Loucy (cell line): ENCODE data around the gene GSG1L.

ENCODE experiments used
- H2AFZ ChIP-seq: fragments of 200-600 bp; sonication (generic); 2 replicates; pipeline ENCODE4 v1.6.0; 2016; ENCODE audit warnings: antibody characterized with exemption, mild to moderate bottlenecking, low read length, moderate library complexity
- H3F3A ChIP-seq: fragments of 200-600 bp; 2 replicates; pipeline ENCODE4 v1.6.0; 2016; ENCODE audit warnings: antibody characterized with exemption, low read depth, mild to moderate bottlenecking
- H3K27me3 ChIP-seq: fragments of 200-600 bp; sonication (generic); 2 replicates; pipeline ENCODE4 v1.6.1; 2014; ENCODE audit warnings: low read length, mild to moderate bottlenecking; ENCODE audit not compliant: insufficient read depth, poor library complexity, severe bottlenecking
- H3K36me3 ChIP-seq: fragments of 200-600 bp; sonication (generic); 2 replicates; pipeline ENCODE4 v1.6.1; 2016; ENCODE audit warnings: low read length; ENCODE audit not compliant: insufficient read depth
- H3K4me1 ChIP-seq: fragments of 200-600 bp; sonication (generic); 2 replicates; pipeline ENCODE4 v1.5.1; 2014; ENCODE audit warnings: low read length, mild to moderate bottlenecking; ENCODE audit not compliant: insufficient read depth, poor library complexity, severe bottlenecking
- H3K4me2 ChIP-seq: fragments of 200-600 bp; sonication (generic); 2 replicates; pipeline ENCODE4 v1.6.0; 2014; ENCODE audit warnings: antibody characterized with exemption, low read length, low read depth, mild to moderate bottlenecking; ENCODE audit not compliant: poor library complexity, severe bottlenecking
- H3K4me3 ChIP-seq: fragments of 200-600 bp; sonication (generic); 2 replicates; pipeline ENCODE4 v1.5.1; 2014; ENCODE audit warnings: low read length, mild to moderate bottlenecking, mixed read lengths; ENCODE audit not compliant: poor library complexity, severe bottlenecking
- H3K79me2 ChIP-seq: fragments of 200-600 bp; sonication (generic); 2 replicates; pipeline ENCODE4 v1.6.1; 2014; ENCODE audit warnings: low read length; ENCODE audit not compliant: insufficient read depth
- H3K9ac ChIP-seq: fragments of 200-600 bp; sonication (generic); 2 replicates; pipeline ENCODE4 v1.6.0; 2014; ENCODE audit warnings: mild to moderate bottlenecking, low read depth, low read length, moderate library complexity; ENCODE audit not compliant: poor library complexity, severe bottlenecking
- H3K9me2 ChIP-seq: fragments of 200-600 bp; sonication (generic); replicated peaks from 2 replicates; pipeline ENCODE4 v1.6.1; 2016; ENCODE audit warnings: low read depth, low read length, mixed read lengths
- H3K9me3 ChIP-seq: fragments of 200-600 bp; sonication (generic); 2 replicates; pipeline ENCODE4 v1.6.1; 2014; ENCODE audit warnings: mild to moderate bottlenecking, antibody characterized with exemption, low read length, low read depth; ENCODE audit not compliant: insufficient read depth
- H4K20me1 ChIP-seq: fragments of 200-600 bp; sonication (generic); 2 replicates; pipeline ENCODE4 v1.6.0; 2014; ENCODE audit warnings: antibody characterized with exemption, low read length, mild to moderate bottlenecking; ENCODE audit not compliant: insufficient read depth, poor library complexity, severe bottlenecking
- EZH2phosphoT487 ChIP-seq: fragments of 200-600 bp; IDR thresholded peaks from 2 replicates; pipeline ENCODE4 v1.6.1; 2018; ENCODE audit warnings: antibody characterized with exemption, mild to moderate bottlenecking, moderate library complexity, borderline replicate concordance
- TF ChIP-seq, protein P1 (sequence below): fragments of 200-600 bp; sonication (generic); conservative IDR thresholded peaks from 2 replicates; pipeline ENCODE4 v1.5.1; 2014; ENCODE audit warnings: mild to moderate bottlenecking, antibody characterized with exemption, low read length

The GSG1L gene

DNA sequence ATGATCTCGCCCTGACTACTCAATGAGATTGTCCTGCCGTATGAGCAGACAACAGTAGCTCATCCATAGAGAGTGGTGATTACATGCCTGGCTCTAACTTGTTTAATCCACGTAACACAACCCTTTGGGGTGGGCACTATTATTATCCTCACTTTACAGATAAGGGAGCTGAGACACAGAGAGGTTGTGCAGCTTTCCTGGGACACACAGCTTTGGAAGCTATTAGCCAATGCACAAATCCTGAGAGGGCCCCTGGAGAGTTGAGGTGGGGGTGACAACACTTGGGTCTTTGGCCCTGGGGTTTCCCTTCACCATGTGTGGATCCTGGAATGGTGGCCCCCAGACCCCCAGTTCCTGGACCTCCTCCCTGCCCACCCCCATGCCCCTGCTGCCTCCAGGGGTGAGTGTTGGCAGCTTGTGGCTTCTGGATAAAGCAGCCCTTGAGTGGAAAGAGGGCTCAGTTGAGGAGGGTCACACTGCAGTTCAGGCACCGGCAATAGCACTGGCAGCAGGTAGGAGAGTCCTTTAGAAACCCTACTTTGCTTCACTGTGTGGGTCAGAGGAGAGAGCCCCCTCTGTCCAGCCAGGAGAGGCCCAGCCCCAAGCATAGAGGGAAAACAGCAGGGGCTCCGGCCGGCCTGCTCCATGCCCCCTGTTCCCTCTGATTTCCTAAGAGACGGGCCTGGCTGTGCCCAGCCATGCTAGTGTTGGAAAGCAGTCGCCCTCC is 282.9 kb downstream of the GSG1L start:
- Histone ChIP-seq H3K9me2 (no peaks in the 10 kb centered on the region), H3K36me3 (no peaks in the 10 kb centered on the region), H4K20me1 (no peaks in the 10 kb centered on the region), H3K27me3 (no peaks in the 10 kb centered on the region), H3K9me3 (no peaks in the 10 kb centered on the region), H3K4me3 (no peak overlapping the region), H3K9ac (no peak overlapping the region), H2AFZ (no peak overlapping the region), H3K4me2 (no peak overlapping the region), H3F3A (no peaks in the 10 kb centered on the region), H3K79me2 (no peaks in the 10 kb centered on the region), H3K4me1 (no peaks in the 10 kb centered on the region)
- TF ChIP-seq, protein P1, sequence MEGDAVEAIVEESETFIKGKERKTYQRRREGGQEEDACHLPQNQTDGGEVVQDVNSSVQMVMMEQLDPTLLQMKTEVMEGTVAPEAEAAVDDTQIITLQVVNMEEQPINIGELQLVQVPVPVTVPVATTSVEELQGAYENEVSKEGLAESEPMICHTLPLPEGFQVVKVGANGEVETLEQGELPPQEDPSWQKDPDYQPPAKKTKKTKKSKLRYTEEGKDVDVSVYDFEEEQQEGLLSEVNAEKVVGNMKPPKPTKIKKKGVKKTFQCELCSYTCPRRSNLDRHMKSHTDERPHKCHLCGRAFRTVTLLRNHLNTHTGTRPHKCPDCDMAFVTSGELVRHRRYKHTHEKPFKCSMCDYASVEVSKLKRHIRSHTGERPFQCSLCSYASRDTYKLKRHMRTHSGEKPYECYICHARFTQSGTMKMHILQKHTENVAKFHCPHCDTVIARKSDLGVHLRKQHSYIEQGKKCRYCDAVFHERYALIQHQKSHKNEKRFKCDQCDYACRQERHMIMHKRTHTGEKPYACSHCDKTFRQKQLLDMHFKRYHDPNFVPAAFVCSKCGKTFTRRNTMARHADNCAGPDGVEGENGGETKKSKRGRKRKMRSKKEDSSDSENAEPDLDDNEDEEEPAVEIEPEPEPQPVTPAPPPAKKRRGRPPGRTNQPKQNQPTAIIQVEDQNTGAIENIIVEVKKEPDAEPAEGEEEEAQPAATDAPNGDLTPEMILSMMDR: no peak
- no peak for TF ChIP-seq EZH2phosphoT487

DNA sequence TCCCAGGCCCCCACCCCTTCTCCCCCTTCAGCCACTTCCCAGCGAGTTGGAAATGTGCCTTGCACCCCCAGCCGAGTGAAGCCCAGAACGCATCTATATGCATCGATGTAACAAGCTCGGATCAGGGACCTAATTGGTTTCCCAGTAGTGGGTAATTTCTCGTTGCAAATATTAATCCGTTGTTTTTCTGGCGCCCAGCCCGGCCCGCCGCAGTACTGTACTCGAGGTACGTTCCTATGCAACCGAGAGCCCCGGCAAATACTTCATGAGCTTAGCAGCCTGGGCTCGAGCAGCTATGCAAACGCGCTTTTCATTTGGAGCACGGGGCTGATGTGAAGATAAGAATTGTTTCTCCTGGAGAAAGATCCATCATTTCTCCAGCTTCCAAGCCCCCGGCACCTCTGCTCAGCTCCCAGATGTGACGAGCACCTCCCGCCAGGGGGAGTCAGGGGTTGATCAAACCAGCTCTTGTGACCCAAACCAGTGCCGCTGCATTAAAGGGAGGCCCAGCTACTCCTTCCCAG is 283.8 kb downstream of the GSG1L start:
- no peak for TF ChIP-seq EZH2phosphoT487
- TF ChIP-seq, protein P1: no peak
- H3K79me2 ChIP-seq: no peaks in the 10 kb centered on the region

DNA sequence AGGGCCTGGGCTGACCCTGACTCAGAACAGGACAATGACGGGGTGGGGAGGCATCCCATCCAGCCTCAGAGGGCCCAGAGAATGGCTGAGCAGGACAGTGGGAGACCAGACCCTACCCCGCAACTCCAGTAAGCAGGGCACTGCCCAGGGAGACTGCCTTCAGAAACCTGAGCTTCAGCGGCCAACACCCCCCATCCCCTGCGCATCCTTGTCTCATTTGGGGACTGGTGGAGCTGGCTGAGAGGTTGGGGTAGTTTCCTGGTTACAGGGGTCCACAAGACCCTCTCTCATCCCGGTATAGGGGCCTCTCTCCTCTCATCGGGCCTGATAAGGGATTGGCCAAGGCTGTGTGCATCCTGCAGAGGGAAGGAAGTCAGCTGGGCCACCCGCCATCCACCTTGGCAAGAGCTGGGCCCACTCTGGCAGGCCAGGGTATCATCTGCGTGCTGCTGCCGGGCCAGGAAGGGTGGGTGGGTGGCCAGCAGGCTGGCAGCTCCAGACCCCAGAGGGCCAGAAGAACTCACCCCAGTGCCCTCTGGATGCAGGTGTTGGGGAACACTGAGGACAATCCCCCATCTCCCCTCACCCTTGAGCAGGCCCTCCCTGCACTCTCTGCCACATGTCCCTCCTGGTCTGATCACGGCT is 284.5 kb downstream of the GSG1L start:
- Histone ChIP-seq H3K36me3 (no peaks in the 10 kb centered on the region), H3K9ac (no peak overlapping the region), H3K79me2 (no peaks in the 10 kb centered on the region), H3K9me3 (no peaks in the 10 kb centered on the region), H3K27me3 (no peaks in the 10 kb centered on the region), H3K4me2 (no peak overlapping the region), H3F3A (no peaks in the 10 kb centered on the region), H4K20me1 (no peaks in the 10 kb centered on the region), H3K4me1 (no peaks in the 10 kb centered on the region), H3K9me2 (no peaks in the 10 kb centered on the region), H2AFZ (no peak overlapping the region), H3K4me3 (no peak overlapping the region)
- TF ChIP-seq, protein P1: no peak
- TF ChIP-seq EZH2phosphoT487: no peak

More for the DNA sequence above, 283.8 kb downstream of the GSG1L start:
- no peaks in the 10 kb centered on the region for H3K36me3 ChIP-seq
- no peak overlapping the region for H3K9ac ChIP-seq
- no peaks in the 10 kb centered on the region for H3F3A ChIP-seq
- H3K9me3 ChIP-seq: no peaks in the 10 kb centered on the region
- no peaks in the 10 kb centered on the region for H4K20me1 ChIP-seq
- H3K4me1 ChIP-seq: no peaks in the 10 kb centered on the region
- no peaks in the 10 kb centered on the region for H3K27me3 ChIP-seq
- no peak overlapping the region for H3K4me3 ChIP-seq
- no peak overlapping the region for H2AFZ ChIP-seq
- no peaks in the 10 kb centered on the region for H3K9me2 ChIP-seq
- H3K4me2 ChIP-seq: no peak overlapping the region
